Ectodermal cell (in vitro differentiated cells): Measurements from ENCODE around the gene SERPINB11.
"Not testable (repeated sequence)": the region's sequence is repeated elsewhere in the genome, so short reads cannot be mapped to it uniquely, and the experiment has no call there.

Experiments
- H3K27ac ChIP-seq: 2 replicates; pipeline ENCODE4 v1.7.0; 2013; ENCODE audit warnings: mild to moderate bottlenecking, low read depth, low read length; ENCODE audit not compliant: insufficient read depth, poor library complexity, severe bottlenecking
- H3K27me3 ChIP-seq: 2 replicates; pipeline ENCODE4 v1.7.0; 2013; ENCODE audit warnings: mild to moderate bottlenecking, low read length; ENCODE audit not compliant: insufficient read depth, control insufficient read depth, poor library complexity, severe bottlenecking
- H3K36me3 ChIP-seq: one replicate; pipeline ENCODE4 v1.7.0; 2013; ENCODE audit warnings: low read length; ENCODE audit not compliant: control insufficient read depth, insufficient read depth
- H3K4me1 ChIP-seq: one replicate; pipeline ENCODE4 v1.7.0; 2013; ENCODE audit warnings: low read length; ENCODE audit not compliant: control insufficient read depth, insufficient read depth
- H3K4me3 ChIP-seq: 2 replicates; pipeline ENCODE4 v1.7.0; 2013; ENCODE audit warnings: low read depth, low read length, control low read depth; ENCODE audit not compliant: insufficient read depth
- H3K9me3 ChIP-seq: 2 replicates; pipeline ENCODE4 v1.7.0; 2013; ENCODE audit warnings: mild to moderate bottlenecking, low read length, moderate library complexity; ENCODE audit not compliant: control insufficient read depth
- WGBS, 2 experiments: methylation state at CpG; one replicate each; pipeline ENCODE4 v1.1.7; 2013; ENCODE audit warnings: missing lambda C conversion rate in 2 of 2; 5-methylcytosine and 5-hydroxymethylcytosine counted together

Gene SERPINB11

GRCh38 chr18:63758615-63759240 is 56.0 kb downstream of the SERPINB11 start:
- H3K27ac ChIP-seq: no peak overlapping the region
- no peaks in the 10 kb centered on the region for H3K36me3 ChIP-seq
- no peak overlapping the region for H3K4me3 ChIP-seq
- peaks cover 4% of the 10 kb centered on the region for H3K9me3 ChIP-seq
- no peaks in the 10 kb centered on the region for H3K27me3 ChIP-seq
- H3K4me1 ChIP-seq: no peaks in the 10 kb centered on the region
- 89 to 100% methylated on average over 2 to 3 of the region's 3 CpGs for WGBS, 2 experiments

GRCh38 chr18:63759786-63760185 is 57.0 kb downstream of the SERPINB11 start:
- WGBS, 2 experiments: 91 to 92% methylated on average over 2 of the region's 2 CpGs
- not testable (repeated sequence) for H3K4me3 ChIP-seq, H3K9me3 ChIP-seq

GRCh38 chr18:63762518-63762917 is 59.8 kb downstream of the SERPINB11 start:
- peaks cover 4% of the 10 kb centered on the region for H3K9me3 ChIP-seq
- no peaks in the 10 kb centered on the region for H3K36me3 ChIP-seq
- no peak overlapping the region for H3K27ac ChIP-seq
- H3K4me1 ChIP-seq: no peaks in the 10 kb centered on the region
- 88 to 100% methylated on average over 1 of the region's 1 CpG for WGBS, 2 experiments
- H3K4me3 ChIP-seq: no peak overlapping the region
- no peaks in the 10 kb centered on the region for H3K27me3 ChIP-seq

More at GRCh38 chr18:63759786-63760185, 57.0 kb downstream of the SERPINB11 start:
- H3K27me3 ChIP-seq, H3K36me3 ChIP-seq, H3K27ac ChIP-seq, H3K4me1 ChIP-seq: not testable (repeated sequence)

- H3K9me3 ChIP-seq: peaks cover 4% of the 10 kb centered on the region
- no peaks in the 10 kb centered on the region for H3K36me3 ChIP-seq
- H3K4me1 ChIP-seq: no peaks in the 10 kb centered on the region
- H3K27me3 ChIP-seq: no peaks in the 10 kb centered on the region
- WGBS, 2 experiments: 94 to 100% methylated on average over 2 of the region's 3 CpGs
- H3K4me3 ChIP-seq: no peak overlapping the region
- H3K27ac ChIP-seq: no peak overlapping the region
Observed at GRCh38 chr18:63763831-63764600, 61.3 kb downstream of the SERPINB11 start.

- Histone ChIP-seq H3K36me3 (no peaks in the 10 kb centered on the region), H3K27me3 (no peaks in the 10 kb centered on the region), H3K9me3 (no peaks in the 10 kb centered on the region), H3K4me1 (no peaks in the 10 kb centered on the region), H3K27ac (no peak overlapping the region), H3K4me3 (no peak overlapping the region)
- 69 to 89% methylated on average over 1 to 2 of the region's 2 CpGs for WGBS, 2 experiments
Observed at GRCh38 chr18:63765837-63766236, 63.1 kb downstream of the SERPINB11 start.
